ENCODE measurements around the gene CDK5RAP1. TPM values are rescaled to one million over a fixed set of nuclear protein-coding genes. Genes with fewer than 3 reads are reported as not detected.

Gene CDK5RAP1
- total and polyA plus RNA-seq, 11 donors: 17.6 to 34.9 (median 21.2) TPM

DNA sequence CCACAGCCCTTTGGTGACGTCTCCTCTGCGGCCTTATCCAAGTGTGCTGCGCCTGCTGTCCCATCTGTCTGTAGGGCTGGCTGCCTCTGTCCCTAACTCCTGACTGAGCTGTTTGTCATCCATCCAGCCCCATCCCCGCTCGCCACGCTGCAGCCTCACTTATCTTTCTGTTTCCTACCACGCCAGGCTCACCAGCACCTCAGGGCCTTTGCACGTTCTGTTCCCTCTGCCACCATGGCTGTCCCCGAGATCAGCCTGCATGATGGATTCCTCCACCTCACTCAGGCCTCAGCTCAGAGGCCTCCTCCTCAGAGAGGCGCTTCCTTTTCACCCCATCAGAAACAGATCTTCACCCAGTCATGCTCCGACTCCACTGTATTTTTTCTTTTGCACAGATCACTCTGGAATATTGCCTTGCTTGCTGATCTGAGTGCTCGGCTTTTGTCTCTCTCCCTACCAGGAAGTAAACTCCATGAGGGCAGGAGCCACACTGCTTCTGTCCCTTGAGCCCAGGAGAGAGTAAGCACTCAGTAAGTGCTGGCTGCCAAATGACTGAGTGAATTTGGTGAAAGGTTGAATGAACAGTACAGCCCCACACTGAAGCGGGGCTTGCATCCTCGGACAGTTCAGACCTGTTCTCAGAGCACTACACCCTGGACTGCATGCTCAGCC is 83.8 kb downstream of the CDK5RAP1 start:
- Histone ChIP-seq H3K4me3 (no peak overlapping the region), H3K27ac (no peak overlapping the region), H3K4me1 (no peaks in the 10 kb centered on the region), H3K27me3 (peaks cover 0 to 36% (median 0%) of the 10 kb centered on the region in 9 donors), H3K9me3 (no peaks in the 10 kb centered on the region), H3K36me3 (no peaks in the 10 kb centered on the region)
- 84 to 91% (median 85%) methylated on average over 14 of the region's 14 CpGs for WGBS, 4 donors
- intact Hi-C loops (cut with DNase I): no loop called here
- no peak for DNase-seq
- ATAC-seq: peak in 1 of 4 donors; percentile 19
- TF ChIP-seq POLR2A (IDR thresholded peaks at IDR 0.05) (no peak), CTCF (IDR thresholded peaks at IDR 0.05) (no peak)

DNA sequence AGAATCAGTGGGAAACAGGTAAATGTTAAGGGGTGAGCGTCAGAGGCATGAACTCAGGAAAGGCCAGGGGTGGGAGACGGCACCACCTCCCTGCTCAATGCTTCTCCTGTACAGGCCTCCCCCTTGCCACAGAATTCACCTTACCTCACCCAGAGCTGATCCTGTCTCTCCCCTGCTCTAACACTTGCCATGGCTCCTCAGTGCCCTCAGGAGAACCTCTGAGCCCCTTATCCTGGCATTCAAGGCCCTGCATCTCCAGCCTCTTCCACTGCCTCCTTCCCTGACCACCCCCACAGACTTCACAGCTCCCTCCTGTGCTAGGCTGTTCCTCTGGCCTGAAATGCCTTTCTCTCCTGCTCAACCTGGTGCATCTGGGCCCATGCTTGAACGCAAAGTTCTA is 84.4 kb downstream of the CDK5RAP1 start:
- no peak for DNase-seq
- H3K36me3 ChIP-seq: no peaks in the 10 kb centered on the region
- TF ChIP-seq POLR2A (IDR thresholded peaks at IDR 0.05) (no peak), CTCF (IDR thresholded peaks at IDR 0.05) (no peak)
- H3K9me3 ChIP-seq: no peaks in the 10 kb centered on the region
- ATAC-seq: no peak
- 71 to 89% (median 74%) methylated on average over 1 to 3 of the region's 3 CpGs for WGBS, 4 donors
- no peak overlapping the region for H3K4me3 ChIP-seq
- no peaks in the 10 kb centered on the region for H3K4me1 ChIP-seq
- no peak overlapping the region for H3K27ac ChIP-seq
- H3K27me3 ChIP-seq: peaks cover 0 to 30% (median 0%) of the 10 kb centered on the region in 9 donors
- intact Hi-C loops (cut with DNase I): no loop called here

DNA sequence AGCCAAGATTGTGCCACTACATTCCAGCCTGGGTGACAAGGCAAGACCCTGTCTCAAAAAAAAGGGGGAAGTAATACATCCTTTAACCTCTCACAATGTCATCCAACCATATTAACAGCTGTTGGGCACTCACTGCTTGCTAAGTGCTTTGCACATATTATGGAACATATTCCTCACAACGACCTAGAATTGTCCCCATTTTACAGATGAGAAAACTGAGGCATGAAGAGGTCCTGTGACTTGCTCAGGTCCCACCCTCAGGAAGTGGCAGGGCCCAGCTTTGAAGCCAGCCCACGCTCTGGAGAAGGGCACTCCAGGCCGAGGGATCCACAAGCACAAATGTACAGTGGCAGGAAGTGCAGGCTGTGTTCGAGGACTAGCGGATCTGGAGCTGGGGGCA is 85.0 kb downstream of the CDK5RAP1 start:
- intact Hi-C loops (cut with DNase I): no loop called here
- 62 to 67% (median 65%) methylated on average over 5 of the region's 5 CpGs for WGBS, 4 donors
- ATAC-seq: no peak

More for the DNA sequence above, 85.0 kb downstream of the CDK5RAP1 start:
- no peaks in the 10 kb centered on the region for H3K36me3 ChIP-seq
- H3K4me3 ChIP-seq: no peak overlapping the region
- peaks cover 0 to 30% (median 0%) of the 10 kb centered on the region in 9 donors for H3K27me3 ChIP-seq
- H3K4me1 ChIP-seq: no peaks in the 10 kb centered on the region
- H3K27ac ChIP-seq: no peak overlapping the region
- DNase-seq: no peak
- TF ChIP-seq CTCF (IDR thresholded peaks at IDR 0.05) (no peak), POLR2A (IDR thresholded peaks at IDR 0.05) (no peak)
- no peaks in the 10 kb centered on the region for H3K9me3 ChIP-seq

All from heart left ventricle (tissue), 16 donors.